DMS79 treated with DMSO at 0.1 percent for 48 hours (cell line): ENCODE measurements around the gene RNF212.
"Not testable (repeated sequence)": the region's sequence is repeated elsewhere in the genome, so short reads cannot be mapped to it uniquely, and the experiment has no call there.

Experiments
- DNase-seq: peaks from one replicate; lab custom pipeline; 2025; lab: John Stamatoyannopoulos, UW

Gene RNF212

GRCh38 chr4:1065732-1066131 lies 47.6 kb downstream of the RNF212 start:
- DNase-seq: no peak

GRCh38 chr4:1062419-1062818 lies 50.9 kb downstream of the RNF212 start:
- no peak for DNase-seq

GRCh38 chr4:1061760-1062159 lies 51.6 kb downstream of the RNF212 start:
- no peak for DNase-seq

- DNase-seq: no peak
These were observed 52.2 kb downstream of the RNF212 start for GRCh38 chr4:1061056-1061700.

GRCh38 chr4:1060621-1061020 lies 52.7 kb downstream of the RNF212 start:
- no peak for DNase-seq

GRCh38 chr4:1060121-1060520 lies 53.2 kb downstream of the RNF212 start:
- no peak for DNase-seq

GRCh38 chr4:1058997-1059665 lies 54.2 kb downstream of the RNF212 start:
- DNase-seq: no peak

- DNase-seq: peak; percentile 4
These were observed 55.0 kb downstream of the RNF212 start for GRCh38 chr4:1058198-1058996.

- no peak for DNase-seq
These were observed 56.0 kb downstream of the RNF212 start for GRCh38 chr4:1057403-1057745.

- DNase-seq: no peak
These were observed 56.5 kb downstream of the RNF212 start for GRCh38 chr4:1056671-1057402.

GRCh38 chr4:1055721-1056590 lies 57.4 kb downstream of the RNF212 start:
- DNase-seq: no peak

GRCh38 chr4:1055243-1055701 lies 58.1 kb downstream of the RNF212 start:
- not testable (repeated sequence) for DNase-seq

GRCh38 chr4:1054696-1055242 lies 58.6 kb downstream of the RNF212 start:
- not testable (repeated sequence) for DNase-seq

GRCh38 chr4:1053891-1054290 lies 59.5 kb downstream of the RNF212 start:
- not testable (repeated sequence) for DNase-seq

- DNase-seq: no peak
These were observed 60.2 kb downstream of the RNF212 start for GRCh38 chr4:1053080-1053661.

- no peak for DNase-seq
These were observed 61.1 kb downstream of the RNF212 start for GRCh38 chr4:1052231-1052671.

- no peak for DNase-seq
These were observed 61.9 kb downstream of the RNF212 start for GRCh38 chr4:1051472-1051871.

- DNase-seq: no peak
These were observed 62.7 kb downstream of the RNF212 start for GRCh38 chr4:1050486-1051213.

- peak; percentile 35 for DNase-seq
These were observed 63.8 kb downstream of the RNF212 start for GRCh38 chr4:1049591-1049905.
